Activated CD8-positive, alpha-beta T cell treated with anti-CD3 and anti-CD28 coated beads, Interleukin-2, amount 10 ng/mL, durations not matched to agents 7 days and 5 days (primary cell): Measurements from ENCODE around the gene BCL2L2. TPM values are rescaled to one million over a fixed set of nuclear protein-coding genes. Genes with fewer than 3 reads are reported as not detected.

Experiments used
- ATAC-seq: fragments of 150-1000 bp; cut with Tn5 transposase; one replicate; pipeline ENCODE4 v1.10.0; 2021; ENCODE audit warnings: moderate library complexity
- CTCF ChIA-PET: fragments of 350-600 bp; sonication (Branson Sonifier 250); formaldehyde crosslinking; loops from one replicate; lab custom pipeline; 2021; ENCODE audit warnings: antibody characterized with exemption; lab: Charles Lee
- POLR2A ChIA-PET: fragments of 350-600 bp; sonication (Branson Sonifier 250); formaldehyde crosslinking; loops from one replicate; lab custom pipeline; 2021; ENCODE audit warnings: antibody characterized with exemption; lab: Charles Lee
- DNase-seq: peaks from one replicate; pipeline ENCODE4 v3.0.0-alpha.2; 2020
- H3K27ac Mint-ChIP-seq: one replicate; pipeline ENCODE4 v1.8.0; 2021; ENCODE audit warnings: mild to moderate bottlenecking, mixed read lengths
- H3K27me3 Mint-ChIP-seq: one replicate; pipeline ENCODE4 v1.8.0; 2021; ENCODE audit warnings: low read depth, mixed read lengths
- H3K36me3 Mint-ChIP-seq: one replicate; pipeline ENCODE4 v1.8.0; 2021; ENCODE audit warnings: low read depth, mixed read lengths
- H3K4me1 Mint-ChIP-seq: one replicate; pipeline ENCODE4 v1.8.0; 2021; ENCODE audit warnings: low read depth, mixed read lengths
- H3K4me3 Mint-ChIP-seq: one replicate; pipeline ENCODE4 v1.8.0; 2021; ENCODE audit warnings: mild to moderate bottlenecking, mixed read lengths
- H3K9me3 Mint-ChIP-seq: one replicate; pipeline ENCODE4 v1.8.0; 2022; ENCODE audit warnings: mixed read lengths; ENCODE audit not compliant: insufficient read depth
- total RNA-seq, 2 experiments: library from RNA; stranded (reverse); gene quantifications; one replicate each; pipeline ENCODE4 v1.2.3, GENCODE V29; 2021

The BCL2L2 gene
- total RNA-seq, 2 experiments from 2014 or later = 2.2 to 2.9 TPM

- ATAC-seq = peak; percentile 22
- ChIA-PET CTCF (interaction anchor here (0.6 to 4.2 kb wide), 12 partner anchors 9 to 217 kb away, joined by 3 to 28 read pairs (median 6); partner anchors contain the start of genes ACIN1, C14orf119, PABPN1 and PPP1R3E), POLR2A (interaction anchor here (1.3 to 2.6 kb wide), 2 partner anchors 35 to 36 kb away, joined by 6 to 16 read pairs; partner anchors contain the start of gene PABPN1)
- Mint-ChIP-seq H3K4me3 (peak overlapping the region; percentile 96), H3K9me3 (no peaks in the 10 kb centered on the region), H3K27me3 (no peaks in the 10 kb centered on the region), H3K4me1 (peaks cover 18% of the 10 kb centered on the region), H3K36me3 (peaks cover 6% of the 10 kb centered on the region), H3K27ac (peak overlapping the region; percentile 84)
- peak; percentile 29 for DNase-seq
Observed at GRCh38 chr14:23285530-23286019, 21.1 kb upstream of the BCL2L2 start.

- CTCF ChIA-PET = interaction anchor here (0.6 to 4.2 kb wide), 14 partner anchors 9 to 217 kb away, joined by 3 to 28 read pairs (median 4); partner anchors contain the start of genes ACIN1, C14orf119, PABPN1 and PPP1R3E
- peak; percentile 100 for ATAC-seq
- Mint-ChIP-seq H3K9me3 (no peaks in the 10 kb centered on the region), H3K27me3 (no peaks in the 10 kb centered on the region), H3K4me3 (peak within 1 kb of the TSS; percentile 96), H3K4me1 (peaks cover 18% of the 10 kb centered on the region), H3K36me3 (peaks cover 6% of the 10 kb centered on the region), H3K27ac (peak within 1 kb of the TSS; percentile 91)
- DNase-seq = peak; percentile 99
- POLR2A ChIA-PET = interaction anchor here (0.5 to 2.6 kb wide), 8 partner anchors 15 to 628 kb away, joined by 3 to 16 read pairs (median 6); partner anchors contain the start of genes PABPN1 and PPP1R3E
Observed at GRCh38 chr14:23286020-23286901, 20.4 kb upstream of the BCL2L2 start, which contains the start of gene HOMEZ. Gene HOMEZ (minus strand): TSS chr14:23286132. CDS start chr14:23285952, 180 bp downstream.

- Mint-ChIP-seq H3K27me3 (no peaks in the 10 kb centered on the region), H3K9me3 (no peaks in the 10 kb centered on the region), H3K27ac (peak overlapping the region; percentile 91), H3K4me3 (peak overlapping the region; percentile 96), H3K4me1 (peaks cover 18% of the 10 kb centered on the region), H3K36me3 (peaks cover 4% of the 10 kb centered on the region)
- ATAC-seq (no peak), DNase-seq (no peak)
- POLR2A ChIA-PET = interaction anchor here (0.6 to 2.6 kb wide), 6 partner anchors 14 to 628 kb away, joined by 3 to 16 read pairs (median 6); partner anchors contain the start of genes PABPN1 and PPP1R3E
- CTCF ChIA-PET = interaction anchor here (1.1 to 4.2 kb wide), 10 partner anchors 8 to 215 kb away, joined by 3 to 28 read pairs (median 9); partner anchors contain the start of gene PABPN1
Observed at GRCh38 chr14:23286902-23287479, 19.6 kb upstream of the BCL2L2 start.

GRCh38 chr14:23294734-23295561, 11.7 kb upstream of the BCL2L2 start:
- Mint-ChIP-seq H3K36me3 (peaks cover 27% of the 10 kb centered on the region), H3K9me3 (no peaks in the 10 kb centered on the region), H3K4me3 (no peak overlapping the region), H3K4me1 (peaks cover 22% of the 10 kb centered on the region), H3K27me3 (no peaks in the 10 kb centered on the region), H3K27ac (peak overlapping the region; percentile 21)
- ATAC-seq = peak; percentile 84
- ChIA-PET CTCF (interaction anchor here (1.0 to 4.1 kb wide), 11 partner anchors 9 to 200 kb away, joined by 3 to 34 read pairs (median 6); partner anchors contain the start of genes ACIN1, C14orf119, CEBPE and HOMEZ), POLR2A (interaction anchor here (1.9 kb wide), 1 partner anchor 26 kb away, joined by 8 read pairs; the partner anchor contains the start of gene PABPN1)
- DNase-seq = peak; percentile 65

GRCh38 chr14:23296012-23296777, 10.4 kb upstream of the BCL2L2 start:
- ATAC-seq (no peak), DNase-seq (no peak)
- Mint-ChIP-seq H3K4me3 (no peak overlapping the region), H3K9me3 (no peaks in the 10 kb centered on the region), H3K27ac (no peak overlapping the region), H3K36me3 (peaks cover 27% of the 10 kb centered on the region), H3K4me1 (peaks cover 28% of the 10 kb centered on the region), H3K27me3 (no peaks in the 10 kb centered on the region)
- CTCF ChIA-PET = interaction anchor here (0.8 to 4.1 kb wide), 6 partner anchors 14 to 201 kb away, joined by 3 to 34 read pairs (median 6); partner anchors contain the start of genes ACIN1, C14orf119, CEBPE and PABPN1
- POLR2A ChIA-PET = interaction anchor here (0.7 to 1.6 kb wide), 3 partner anchors 24 to 133 kb away, joined by 3 to 5 read pairs (median 4); no protein-coding TSS in a partner anchor

- Mint-ChIP-seq H3K4me3 (no peak overlapping the region), H3K9me3 (no peaks in the 10 kb centered on the region), H3K36me3 (peaks cover 28% of the 10 kb centered on the region), H3K4me1 (peaks cover 28% of the 10 kb centered on the region), H3K27me3 (no peaks in the 10 kb centered on the region), H3K27ac (no peak overlapping the region)
- no peak for DNase-seq
- CTCF ChIA-PET = interaction anchor here (0.8 to 4.1 kb wide), 5 partner anchors 15 to 202 kb away, joined by 3 to 34 read pairs (median 6); partner anchors contain the start of genes ACIN1, C14orf119, CEBPE and PABPN1
- POLR2A ChIA-PET = interaction anchor here (1.1 to 1.6 kb wide), 2 partner anchors 23 to 25 kb away, joined by 4 to 5 read pairs; no protein-coding TSS in a partner anchor
- ATAC-seq = no peak
Observed at GRCh38 chr14:23297096-23297495, 9.5 kb upstream of the BCL2L2 start.

- Mint-ChIP-seq H3K9me3 (no peaks in the 10 kb centered on the region), H3K27ac (no peak overlapping the region), H3K36me3 (peaks cover 28% of the 10 kb centered on the region), H3K4me3 (no peak overlapping the region), H3K4me1 (peaks cover 31% of the 10 kb centered on the region), H3K27me3 (no peaks in the 10 kb centered on the region)
- DNase-seq (no peak), ATAC-seq (no peak)
- ChIA-PET POLR2A (interaction anchor here (1.1 to 1.6 kb wide), 2 partner anchors 23 to 24 kb away, joined by 4 to 5 read pairs; no protein-coding TSS in a partner anchor), CTCF (interaction anchor here (0.8 to 6.9 kb wide), 3 partner anchors 24 to 177 kb away, joined by 3 to 42 read pairs (median 34); partner anchors contain the start of gene PABPN1)
Observed at GRCh38 chr14:23297611-23298277, 8.9 kb upstream of the BCL2L2 start.

- no peaks in the 10 kb centered on the region for H3K27me3 Mint-ChIP-seq
- POLR2A ChIA-PET = no interaction called here
- peaks cover 36% of the 10 kb centered on the region for H3K4me1 Mint-ChIP-seq
- no peak overlapping the region for H3K27ac Mint-ChIP-seq
- H3K36me3 Mint-ChIP-seq = peaks cover 28% of the 10 kb centered on the region
- H3K4me3 Mint-ChIP-seq = no peak overlapping the region
- no peaks in the 10 kb centered on the region for H3K9me3 Mint-ChIP-seq
- DNase-seq = peak; percentile 32
- ATAC-seq = no peak
- CTCF ChIA-PET = interaction anchor here (1.1 to 6.9 kb wide), 3 partner anchors 23 to 179 kb away, joined by 3 to 75 read pairs (median 42); partner anchors contain the start of genes PABPN1 and SLC22A17
Observed at GRCh38 chr14:23299211-23299957, 7.2 kb upstream of the BCL2L2 start.
